ENCODE data around the gene FOXO3. TPM values are rescaled to one million over a fixed set of nuclear protein-coding genes. Genes with fewer than 3 reads are reported as not detected.

The FOXO3 gene
- total RNA-seq, 2 donors from 2014 or later, result 2.1 to 4.8 TPM

- DNase-seq (ENCODE audit: low spot score in 2 of 2) (no peak), ATAC-seq (no peak)
- H3K27ac Mint-ChIP-seq, result no peak overlapping the region
- no peaks in the 10 kb centered on the region for H3K9me3 Mint-ChIP-seq
- H3K36me3 Mint-ChIP-seq, result no peaks in the 10 kb centered on the region
Measured at GRCh38 chr6:108581932-108582475, 21.3 kb downstream of the FOXO3 start.

DNA sequence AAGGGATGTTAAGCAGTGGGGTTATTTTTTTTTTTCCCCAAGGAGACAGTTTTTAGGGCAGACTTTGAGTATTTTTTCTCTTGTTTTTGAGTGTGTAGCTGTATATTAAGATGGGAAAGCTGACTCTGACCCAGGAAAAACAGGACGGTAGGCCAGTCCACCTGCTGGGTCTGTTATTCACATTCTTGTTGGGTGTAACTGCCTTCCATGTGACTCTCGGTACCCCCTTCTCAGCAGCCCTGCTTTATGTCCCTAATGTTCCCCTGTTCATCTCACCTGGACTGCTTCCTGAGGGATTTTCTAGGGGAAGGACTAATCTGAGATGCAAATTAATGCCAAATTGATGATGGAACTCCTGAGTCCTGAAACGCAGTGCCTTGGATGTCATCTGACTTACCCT, 21.9 kb downstream of the FOXO3 start:
- no peaks in the 10 kb centered on the region for H3K9me3 Mint-ChIP-seq
- no peak for DNase-seq (ENCODE audit: low spot score in 2 of 2)
- no peak overlapping the region for H3K27ac Mint-ChIP-seq
- no peak for ATAC-seq
- no peaks in the 10 kb centered on the region for H3K36me3 Mint-ChIP-seq

- H3K9me3 Mint-ChIP-seq, result no peaks in the 10 kb centered on the region
- DNase-seq (ENCODE audit: low spot score in 2 of 2) (no peak), ATAC-seq (no peak)
- no peak overlapping the region for H3K27ac Mint-ChIP-seq
- H3K36me3 Mint-ChIP-seq, result no peaks in the 10 kb centered on the region
Measured at GRCh38 chr6:108584323-108584722, 23.6 kb downstream of the FOXO3 start.

DNA sequence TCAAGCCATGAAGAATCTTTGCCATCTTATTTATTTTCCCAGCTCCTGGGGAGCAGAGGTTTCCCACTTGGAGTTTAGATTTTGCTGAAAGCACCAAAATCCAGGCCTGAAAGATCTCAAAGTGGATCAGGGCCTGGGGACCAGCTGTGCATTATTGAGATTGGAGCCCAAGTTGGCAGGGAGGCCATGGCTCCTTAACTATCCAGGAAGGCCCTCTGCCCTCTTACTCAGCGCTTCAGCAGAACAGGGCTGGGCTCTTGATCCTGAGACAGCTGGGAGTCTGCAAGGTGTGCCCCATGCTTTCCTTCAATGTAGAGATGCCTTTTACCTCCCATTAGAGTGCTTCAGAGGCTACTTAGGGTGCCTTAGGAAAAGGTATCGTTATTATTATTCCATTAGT, 24.6 kb downstream of the FOXO3 start:
- Mint-ChIP-seq H3K36me3 (no peaks in the 10 kb centered on the region), H3K9me3 (no peaks in the 10 kb centered on the region), H3K27ac (no peak overlapping the region)
- DNase-seq (ENCODE audit: low spot score in 2 of 2), result no peak
- ATAC-seq, result no peak

DNA sequence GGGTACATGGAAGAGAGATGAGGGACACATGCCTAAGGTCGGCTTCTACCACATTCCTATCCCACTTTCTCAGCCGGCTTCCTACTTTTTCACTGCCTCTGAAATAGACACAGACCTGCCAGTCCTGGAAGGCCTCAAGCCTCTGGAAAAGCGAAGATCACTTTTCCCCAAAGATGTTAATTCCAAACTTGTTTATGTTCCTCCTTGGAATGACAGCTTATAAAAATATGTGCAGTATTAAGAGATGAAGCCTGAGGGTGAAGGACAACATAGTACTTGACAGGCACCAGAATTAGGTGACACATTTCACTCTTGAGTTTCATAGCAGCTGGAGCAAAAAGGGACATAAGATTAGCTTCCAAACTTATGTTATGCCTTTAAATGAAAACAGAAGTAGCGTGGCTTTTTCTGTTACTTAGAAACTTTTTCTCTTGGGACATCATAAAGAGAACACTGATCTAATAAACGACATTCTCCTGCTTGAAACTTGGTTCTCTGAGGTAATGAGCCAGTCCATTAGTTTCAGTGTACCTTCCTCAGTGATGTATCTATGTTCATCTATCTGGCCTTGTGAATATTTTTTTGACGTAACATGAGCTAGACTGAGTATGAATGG, 25.3 kb downstream of the FOXO3 start:
- H3K9me3 Mint-ChIP-seq, result no peaks in the 10 kb centered on the region
- H3K27ac Mint-ChIP-seq, result no peak overlapping the region
- DNase-seq (ENCODE audit: low spot score in 2 of 2) (no peak), ATAC-seq (no peak)
- H3K36me3 Mint-ChIP-seq, result no peaks in the 10 kb centered on the region

DNA sequence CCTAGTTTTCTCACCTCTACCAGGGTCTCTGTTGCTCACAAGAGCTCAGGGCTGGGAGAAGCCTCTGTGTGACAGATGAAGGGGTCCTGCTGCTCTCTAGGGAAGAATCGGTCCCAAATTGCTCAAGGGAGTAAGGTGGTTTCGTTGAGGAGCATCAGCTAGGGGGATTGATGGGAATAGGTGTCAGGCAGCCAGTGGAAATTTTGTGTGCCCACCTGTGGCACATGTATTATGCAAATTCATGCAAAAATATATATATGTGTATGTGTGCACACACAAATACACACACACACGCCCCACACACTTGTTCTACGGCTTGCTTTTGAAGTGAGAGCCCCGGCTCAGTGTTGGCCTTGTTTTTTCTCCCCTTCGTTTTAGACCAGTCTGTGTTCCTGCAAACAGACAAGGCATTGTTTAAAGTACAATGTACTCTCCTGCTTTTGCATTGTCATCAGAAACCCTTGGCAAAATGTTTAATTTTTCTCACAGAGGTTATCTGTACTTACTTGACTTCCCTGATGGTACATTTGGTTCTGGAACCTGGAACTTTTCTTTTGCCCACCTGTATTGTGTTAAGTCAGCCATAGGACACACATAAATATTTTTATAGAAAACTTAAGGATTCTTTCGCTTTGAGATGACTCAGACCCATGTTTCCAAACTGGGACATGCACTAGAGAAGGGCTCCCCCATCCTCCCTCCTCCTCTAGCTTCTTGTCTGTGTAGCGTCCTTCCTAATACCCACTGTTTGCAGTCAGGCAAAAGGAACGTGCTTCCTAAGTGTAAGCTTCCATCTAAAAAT, 26.7 kb downstream of the FOXO3 start:
- Mint-ChIP-seq H3K36me3 (no peaks in the 10 kb centered on the region), H3K27ac (no peak overlapping the region), H3K9me3 (no peaks in the 10 kb centered on the region)
- ATAC-seq, result no peak
- no peak for DNase-seq (ENCODE audit: low spot score in 2 of 2)

GRCh38 chr6:108588586-108588985, 27.9 kb downstream of the FOXO3 start:
- H3K36me3 Mint-ChIP-seq, result peaks cover 0 to 7% of the 10 kb centered on the region in 2 donors
- H3K9me3 Mint-ChIP-seq, result no peaks in the 10 kb centered on the region
- peak overlapping the region in 1 of 2 donors; percentile 55 for H3K27ac Mint-ChIP-seq
- ATAC-seq, result no peak
- DNase-seq (ENCODE audit: low spot score in 2 of 2), result no peak

DNA sequence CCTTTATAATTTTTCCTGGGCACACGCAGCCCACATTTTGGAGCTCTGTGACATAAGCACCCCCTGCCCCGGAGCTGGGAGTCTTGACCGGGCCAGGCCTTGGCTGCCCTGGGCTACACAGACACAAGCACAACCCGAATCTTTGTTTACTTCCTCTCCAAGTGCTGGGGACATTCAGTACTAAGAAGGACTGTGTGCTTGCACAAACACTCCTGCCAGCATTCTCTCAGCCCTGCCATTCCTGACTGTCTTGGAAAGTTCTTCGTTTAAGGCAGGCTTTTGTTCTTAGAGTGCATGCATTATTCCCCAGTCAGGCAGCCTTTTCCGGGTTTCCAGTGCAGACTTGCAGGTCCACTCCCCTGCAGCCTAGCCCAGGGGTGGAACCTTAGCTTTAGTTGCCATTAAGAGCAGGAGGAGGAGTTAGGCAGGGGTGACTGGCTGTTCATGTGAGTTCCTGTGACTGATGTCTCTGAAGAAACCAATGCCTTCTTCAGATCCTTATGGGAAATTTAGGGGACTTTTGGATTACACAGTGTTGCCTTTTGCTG, 28.6 kb downstream of the FOXO3 start:
- DNase-seq (ENCODE audit: low spot score in 2 of 2), result no peak
- no peaks in the 10 kb centered on the region for H3K9me3 Mint-ChIP-seq
- no peak overlapping the region for H3K27ac Mint-ChIP-seq
- peak in 1 of 2 donors; percentile 41 for ATAC-seq
- peaks cover 0 to 7% of the 10 kb centered on the region in 2 donors for H3K36me3 Mint-ChIP-seq

- Mint-ChIP-seq H3K27ac (no peak overlapping the region), H3K9me3 (no peaks in the 10 kb centered on the region), H3K36me3 (peaks cover 0 to 7% of the 10 kb centered on the region in 2 donors)
- DNase-seq (ENCODE audit: low spot score in 2 of 2), result no peak
- ATAC-seq, result no peak
Measured at GRCh38 chr6:108591040-108591816, 30.5 kb downstream of the FOXO3 start.

DNA sequence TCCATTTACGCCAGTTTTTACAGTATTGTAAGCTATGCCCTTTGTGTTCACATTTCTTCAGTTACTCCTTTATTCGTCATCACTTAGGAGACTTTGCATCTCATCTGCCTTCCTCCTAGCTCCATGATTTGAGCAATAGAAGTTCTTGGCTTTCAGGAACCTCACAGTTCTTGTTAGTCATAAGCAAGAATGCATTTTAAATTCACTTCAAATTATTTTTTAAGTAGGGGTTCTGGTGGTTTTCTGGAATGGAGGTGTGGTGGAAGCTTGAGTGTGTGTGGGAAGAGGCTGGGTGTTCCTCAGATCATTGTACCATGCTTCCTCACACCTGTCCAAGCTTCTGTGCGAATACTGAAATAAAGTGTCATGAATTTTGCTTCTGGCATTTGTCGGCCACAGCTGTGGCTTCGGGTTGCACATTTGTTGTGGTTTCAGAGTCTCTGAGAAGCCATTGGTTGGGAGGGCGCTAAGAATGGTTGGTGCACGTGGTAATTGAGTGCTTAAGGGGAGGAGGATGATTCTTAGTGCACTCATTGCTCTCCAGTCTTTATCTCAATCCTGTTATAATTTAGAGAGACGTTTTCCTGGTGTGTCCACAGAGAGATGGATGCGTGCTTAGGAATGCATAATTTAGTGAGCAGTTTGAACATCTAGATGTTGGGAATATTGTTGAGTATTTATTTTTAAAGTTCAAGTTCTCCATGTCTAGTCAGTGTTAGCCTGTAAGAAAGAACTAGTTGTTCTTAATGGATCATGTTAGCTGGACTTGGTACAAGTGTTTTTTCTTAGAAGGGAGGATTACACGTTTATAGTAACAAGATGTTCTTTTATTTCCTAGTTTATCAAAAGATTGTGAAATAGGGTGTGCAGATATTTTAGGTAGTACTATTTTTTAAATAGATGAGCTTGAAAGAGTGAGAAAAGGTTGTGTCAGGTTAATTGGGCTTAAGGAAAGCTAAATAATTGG, 31.9 kb downstream of the FOXO3 start:
- DNase-seq (ENCODE audit: low spot score in 2 of 2) (peak in 1 of 2 donors; percentile 21), ATAC-seq (peak; percentile 66 to 85)
- Mint-ChIP-seq H3K9me3 (no peaks in the 10 kb centered on the region), H3K27ac (no peak overlapping the region), H3K36me3 (peaks cover 0 to 7% of the 10 kb centered on the region in 2 donors)

- Mint-ChIP-seq H3K27ac (no peak overlapping the region), H3K36me3 (peaks cover 0 to 7% of the 10 kb centered on the region in 2 donors), H3K9me3 (no peaks in the 10 kb centered on the region)
- ATAC-seq (no peak), DNase-seq (ENCODE audit: low spot score in 2 of 2) (no peak)
Measured at GRCh38 chr6:108594151-108594550, 33.4 kb downstream of the FOXO3 start.

GRCh38 chr6:108594640-108595039, 33.9 kb downstream of the FOXO3 start:
- Mint-ChIP-seq H3K9me3 (no peaks in the 10 kb centered on the region), H3K27ac (no peak overlapping the region), H3K36me3 (peaks cover 0 to 7% of the 10 kb centered on the region in 2 donors)
- DNase-seq (ENCODE audit: low spot score in 2 of 2), result no peak
- no peak for ATAC-seq

DNA sequence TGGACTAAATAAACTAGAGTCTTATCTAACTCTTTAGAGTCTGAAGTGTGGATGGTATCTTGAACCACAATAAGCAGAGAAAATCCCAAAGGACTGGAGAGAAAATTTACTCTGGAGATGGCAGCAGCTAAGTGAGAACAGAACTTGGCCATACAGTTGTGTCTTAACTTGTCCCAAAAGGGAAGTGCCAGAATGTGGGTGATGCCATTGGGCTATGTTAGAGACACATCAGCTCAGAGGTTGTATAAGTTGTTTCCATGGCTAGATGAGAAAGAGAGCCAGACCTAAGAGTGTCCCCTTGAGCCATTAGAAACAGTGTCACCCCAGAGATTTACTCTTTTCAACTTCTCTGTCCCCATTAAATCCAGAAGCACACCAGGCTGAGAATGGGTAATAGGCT, 36.2 kb downstream of the FOXO3 start:
- H3K9me3 Mint-ChIP-seq, result no peaks in the 10 kb centered on the region

GRCh38 chr6:108597572-108598304, 37.0 kb downstream of the FOXO3 start:
- no peak for ATAC-seq

More for the DNA sequence above, 36.2 kb downstream of the FOXO3 start:
- ATAC-seq (no peak), DNase-seq (ENCODE audit: low spot score in 2 of 2) (no peak)
- Mint-ChIP-seq H3K27ac (no peak overlapping the region), H3K36me3 (peaks cover 0 to 7% of the 10 kb centered on the region in 2 donors)

DNA sequence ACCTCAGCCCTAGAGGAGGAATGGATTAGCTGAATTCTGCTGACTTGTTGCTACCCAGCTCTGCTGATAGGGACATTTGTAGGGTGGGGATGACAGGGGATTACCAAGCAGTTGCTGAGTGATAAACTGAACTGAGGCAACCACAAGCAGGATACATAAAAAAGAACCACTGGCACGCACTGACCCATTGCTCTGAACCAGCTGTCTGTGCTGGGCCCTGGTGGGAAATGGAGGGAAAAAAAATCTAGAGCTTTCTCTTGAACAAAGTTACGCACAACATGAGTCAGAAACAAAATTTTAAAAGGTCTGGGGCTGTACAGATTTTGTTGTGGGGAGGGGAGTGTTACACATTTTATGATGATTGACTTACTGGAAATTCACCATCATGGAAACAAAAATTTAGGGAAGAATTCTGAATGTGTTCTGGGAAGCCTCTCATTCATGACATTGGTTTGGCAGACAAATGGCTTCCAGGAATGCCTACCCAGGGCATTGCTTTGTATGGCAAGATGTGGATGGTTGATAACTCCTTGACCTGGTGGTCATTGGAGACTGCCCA, 37.7 kb downstream of the FOXO3 start:
- Mint-ChIP-seq H3K36me3 (no peaks in the 10 kb centered on the region), H3K27ac (peak overlapping the region in 1 of 2 donors; percentile 42), H3K9me3 (no peaks in the 10 kb centered on the region)
- ATAC-seq (peak; percentile 60 to 90), DNase-seq (ENCODE audit: low spot score in 2 of 2) (no peak)

More at GRCh38 chr6:108597572-108598304, 37.0 kb downstream of the FOXO3 start:
- peak overlapping the region in 1 of 2 donors; percentile 42 for H3K27ac Mint-ChIP-seq
- peaks cover 0 to 6% of the 10 kb centered on the region in 2 donors for H3K36me3 Mint-ChIP-seq
- H3K9me3 Mint-ChIP-seq, result no peaks in the 10 kb centered on the region
- DNase-seq (ENCODE audit: low spot score in 2 of 2), result no peak

Measured in activated naive CD4-positive, alpha-beta T cell treated with anti-CD3 and anti-CD28 coated beads, Interleukin-2, amount 50 U/mL, for 72 hours (primary cell).